ENCODE data around the gene CCDC3.

DNA sequence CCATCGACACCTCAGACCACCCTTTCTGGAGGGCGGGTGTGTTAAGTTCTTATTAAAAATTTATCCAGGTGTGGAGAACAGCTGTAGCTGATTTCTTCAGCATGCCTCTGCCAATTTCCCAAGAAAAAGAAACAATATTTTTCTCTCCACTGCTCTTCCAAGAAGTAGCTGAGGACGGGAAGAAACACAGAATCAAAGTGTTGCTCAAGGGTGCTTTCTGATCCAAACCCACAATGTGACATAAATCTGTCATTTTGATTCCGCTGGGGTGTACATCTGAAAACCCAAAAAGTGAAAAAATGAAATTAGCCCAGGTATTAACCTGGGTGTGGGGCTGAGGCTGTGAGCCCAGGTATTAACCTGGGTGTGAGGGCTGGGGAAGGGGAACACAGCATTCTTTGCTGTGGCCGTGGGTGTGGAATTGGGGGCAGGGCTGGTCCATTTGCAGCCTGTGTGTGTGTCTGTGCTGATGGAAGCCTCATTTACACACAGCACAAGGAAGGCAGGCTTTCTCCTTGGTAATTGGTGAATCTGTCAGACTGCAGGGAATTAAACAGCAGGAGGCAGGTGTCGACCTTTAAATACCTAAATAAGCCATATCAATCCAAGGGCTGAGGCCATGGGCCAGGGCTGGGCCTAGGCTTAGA lies 48.4 kb upstream of the CCDC3 start:
- TF ChIP-seq, protein P1, sequence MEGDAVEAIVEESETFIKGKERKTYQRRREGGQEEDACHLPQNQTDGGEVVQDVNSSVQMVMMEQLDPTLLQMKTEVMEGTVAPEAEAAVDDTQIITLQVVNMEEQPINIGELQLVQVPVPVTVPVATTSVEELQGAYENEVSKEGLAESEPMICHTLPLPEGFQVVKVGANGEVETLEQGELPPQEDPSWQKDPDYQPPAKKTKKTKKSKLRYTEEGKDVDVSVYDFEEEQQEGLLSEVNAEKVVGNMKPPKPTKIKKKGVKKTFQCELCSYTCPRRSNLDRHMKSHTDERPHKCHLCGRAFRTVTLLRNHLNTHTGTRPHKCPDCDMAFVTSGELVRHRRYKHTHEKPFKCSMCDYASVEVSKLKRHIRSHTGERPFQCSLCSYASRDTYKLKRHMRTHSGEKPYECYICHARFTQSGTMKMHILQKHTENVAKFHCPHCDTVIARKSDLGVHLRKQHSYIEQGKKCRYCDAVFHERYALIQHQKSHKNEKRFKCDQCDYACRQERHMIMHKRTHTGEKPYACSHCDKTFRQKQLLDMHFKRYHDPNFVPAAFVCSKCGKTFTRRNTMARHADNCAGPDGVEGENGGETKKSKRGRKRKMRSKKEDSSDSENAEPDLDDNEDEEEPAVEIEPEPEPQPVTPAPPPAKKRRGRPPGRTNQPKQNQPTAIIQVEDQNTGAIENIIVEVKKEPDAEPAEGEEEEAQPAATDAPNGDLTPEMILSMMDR (conservative IDR thresholded peaks at IDR 0.05; ENCODE audit: low read depth, low read length) = no peak
- TF ChIP-seq EZH2 (IDR thresholded peaks at IDR 0.05; ENCODE audit: borderline replicate concordance, low read depth, low read length, poor library complexity, severe bottlenecking) = no peak
